Measurements from ENCODE around the gene SLC6A18.
"Not testable (repeated sequence)": the region's sequence is repeated elsewhere in the genome, so short reads cannot be mapped to it uniquely, and the experiment has no call there.

The SLC6A18 gene

DNA sequence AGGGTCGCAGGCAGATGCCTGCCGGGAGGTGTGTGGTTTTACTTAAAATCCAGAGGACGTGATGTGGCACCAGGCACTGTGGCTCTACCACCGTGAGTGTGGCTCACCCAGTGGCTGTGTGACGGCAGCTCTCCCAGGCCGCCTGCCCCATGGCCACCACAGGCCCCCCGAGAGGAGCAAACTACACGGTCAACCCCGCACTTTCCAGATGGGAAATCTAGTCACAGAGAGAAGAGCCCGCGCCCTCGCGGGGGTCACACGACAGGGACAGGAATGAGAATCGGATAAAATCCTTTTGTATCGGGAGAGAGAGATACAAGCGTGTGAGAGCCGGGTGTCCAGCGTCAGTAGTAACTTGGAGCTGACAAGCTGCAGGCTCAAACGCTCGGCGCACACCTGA lies 45.2 kb downstream of the SLC6A18 start:
- FAIRE-seq (no peak), DNase-seq (ENCODE audit: insufficient read length, low spot score) (no peak)

DNA sequence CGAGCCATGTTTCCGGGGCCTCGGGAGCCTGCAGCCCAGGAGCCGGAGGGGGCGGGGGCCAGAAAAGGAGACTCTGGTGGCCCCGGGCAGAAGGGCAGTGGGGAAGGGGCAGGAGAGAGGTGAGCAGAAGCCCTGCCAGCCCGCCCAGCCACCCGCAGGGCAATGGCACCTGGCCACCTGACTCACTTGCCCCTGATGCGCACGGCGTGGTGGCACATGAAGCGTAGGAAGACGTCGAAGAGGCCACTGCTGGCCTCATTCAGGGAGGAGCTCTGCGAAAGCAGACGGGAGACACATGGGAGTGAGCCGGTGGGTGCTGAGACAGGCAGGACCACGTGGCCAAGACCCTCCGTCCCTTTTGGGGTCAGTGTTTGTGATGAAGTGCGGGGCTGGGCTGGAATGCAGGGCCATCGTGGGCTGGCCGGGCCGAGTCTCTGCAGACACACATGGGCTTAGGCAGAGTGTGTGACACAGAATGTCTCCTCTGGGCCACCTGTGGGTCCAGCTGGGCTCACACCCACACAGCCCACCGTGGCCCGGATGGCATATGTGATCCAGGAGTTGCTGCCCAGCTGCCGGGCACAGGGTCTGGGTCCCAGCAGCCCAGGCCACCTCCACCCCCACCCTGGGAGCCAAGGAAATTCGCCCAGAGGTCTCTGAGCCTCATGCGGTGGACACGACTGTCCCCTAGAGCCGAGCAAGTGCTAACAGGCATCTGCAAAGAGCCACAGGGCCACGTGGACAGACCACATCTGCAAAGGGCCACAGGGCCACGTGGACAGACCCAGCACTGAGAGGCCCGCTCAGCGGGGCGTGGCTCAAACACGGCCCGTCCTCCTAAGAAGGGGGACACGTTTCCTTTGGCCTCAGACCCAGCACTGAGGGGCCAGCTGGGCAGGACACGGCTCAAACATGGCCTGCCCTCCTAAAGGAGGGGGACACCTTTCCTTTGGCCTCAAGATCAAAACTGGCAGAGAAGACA lies 46.0 kb downstream of the SLC6A18 start:
- DNase-seq (ENCODE audit: insufficient read length, low spot score), result no peak
- FAIRE-seq, result no peak

DNA sequence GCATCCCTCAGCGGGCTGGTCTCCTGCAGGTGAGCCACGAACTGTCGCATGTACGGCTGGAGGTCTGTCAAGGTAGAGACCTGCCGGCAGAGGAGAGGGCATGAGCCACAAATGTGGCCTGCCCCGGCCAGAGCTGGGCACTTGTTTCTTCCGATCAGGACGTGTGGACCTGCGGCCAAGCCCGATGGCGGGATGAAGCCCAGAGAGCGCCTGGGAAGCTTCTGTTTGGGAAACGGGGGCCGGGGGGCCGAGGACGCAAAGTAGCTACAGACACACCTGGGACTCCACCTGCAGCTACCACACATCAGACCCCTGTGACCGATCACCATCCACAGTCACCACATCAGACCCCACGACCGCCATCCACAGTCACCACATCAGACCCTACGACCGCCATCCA lies 47.0 kb downstream of the SLC6A18 start:
- FAIRE-seq (no peak), DNase-seq (ENCODE audit: insufficient read length, low spot score) (no peak)

DNA sequence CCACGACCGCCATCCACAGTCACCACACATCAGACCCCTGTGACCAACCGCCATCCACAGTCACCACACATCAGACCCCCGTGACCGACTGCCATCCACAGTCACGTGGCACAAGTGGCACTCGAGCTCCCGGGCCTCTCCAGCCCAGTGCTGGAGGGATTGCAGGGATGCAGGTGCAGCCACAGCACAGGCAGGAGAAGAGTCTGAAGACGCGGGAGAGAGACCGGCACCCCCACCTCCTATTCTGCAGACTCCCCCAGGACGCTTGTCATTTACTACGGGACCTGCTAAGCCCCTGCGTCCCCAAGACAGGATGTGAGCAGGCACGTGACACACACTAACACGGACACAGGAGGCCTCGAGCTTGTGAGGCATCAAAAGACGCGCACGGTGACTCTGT lies 48.6 kb downstream of the SLC6A18 start:
- DNase-seq (ENCODE audit: insufficient read length, low spot score), result no peak
- no peak for FAIRE-seq

DNA sequence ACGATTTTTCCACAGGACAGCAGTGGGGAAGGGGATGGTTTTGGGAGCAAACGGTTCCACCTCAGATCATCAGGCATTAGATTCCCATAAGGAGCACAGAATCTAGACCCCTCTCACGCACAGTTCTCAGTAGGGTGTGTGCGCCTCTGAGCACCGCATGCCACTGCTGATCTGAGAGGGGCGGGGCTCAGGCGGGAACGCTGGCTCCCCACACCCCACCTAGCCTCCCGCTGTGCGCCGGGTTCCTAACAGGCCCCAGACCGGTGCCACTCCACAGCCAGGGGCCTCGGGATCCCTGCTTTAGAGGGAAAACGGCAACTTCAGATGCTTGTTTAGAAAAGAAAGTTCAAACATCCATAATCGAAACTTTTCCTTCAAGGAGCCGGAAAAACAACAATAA lies 49.3 kb downstream of the SLC6A18 start:
- DNase-seq (ENCODE audit: insufficient read length, low spot score) (no peak), FAIRE-seq (no peak)

DNA sequence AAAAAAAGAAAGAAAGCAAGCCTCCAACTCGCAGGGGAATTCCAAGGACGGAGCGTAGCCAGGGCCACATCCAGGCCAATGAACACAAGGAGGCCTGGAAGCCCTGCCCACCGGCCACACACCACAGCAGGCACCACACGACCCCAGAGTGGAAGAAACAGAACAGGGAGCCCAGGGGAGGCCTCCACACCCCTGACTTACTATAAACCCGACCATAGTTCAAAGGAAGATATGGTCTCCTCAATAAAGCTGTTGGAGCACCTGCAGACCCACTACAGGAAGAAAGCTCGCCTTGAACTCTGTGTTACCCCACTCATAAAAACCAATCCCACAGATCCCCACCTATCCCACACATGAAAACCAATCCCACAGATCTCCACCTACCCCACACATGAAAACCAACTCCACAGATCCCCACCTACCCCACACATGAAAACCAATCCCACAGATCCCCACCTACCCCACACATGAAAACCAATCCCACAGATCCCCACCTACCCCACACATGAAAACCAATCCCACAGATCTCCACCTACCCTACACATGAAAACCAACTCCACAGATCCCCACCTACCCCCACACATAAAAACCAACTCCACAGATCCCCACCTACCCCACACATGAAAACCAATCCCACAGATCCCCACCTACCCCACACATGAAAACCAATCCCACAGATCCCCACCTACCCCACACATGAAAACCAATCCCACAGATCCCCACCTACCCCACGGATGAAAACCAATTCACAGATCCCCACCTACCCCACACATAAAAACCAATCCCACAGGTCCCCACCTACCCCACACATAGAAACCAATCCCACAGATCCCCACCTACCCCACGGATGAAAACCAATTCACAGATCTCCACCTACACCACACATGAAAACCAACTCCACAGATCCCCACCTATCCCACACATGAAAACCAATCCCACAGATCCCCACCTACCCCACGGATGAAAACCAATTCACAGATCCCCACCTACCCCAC lies 50.5 kb downstream of the SLC6A18 start:
- DNase-seq (ENCODE audit: insufficient read length, low spot score); FAIRE-seq: not testable (repeated sequence)

DNA sequence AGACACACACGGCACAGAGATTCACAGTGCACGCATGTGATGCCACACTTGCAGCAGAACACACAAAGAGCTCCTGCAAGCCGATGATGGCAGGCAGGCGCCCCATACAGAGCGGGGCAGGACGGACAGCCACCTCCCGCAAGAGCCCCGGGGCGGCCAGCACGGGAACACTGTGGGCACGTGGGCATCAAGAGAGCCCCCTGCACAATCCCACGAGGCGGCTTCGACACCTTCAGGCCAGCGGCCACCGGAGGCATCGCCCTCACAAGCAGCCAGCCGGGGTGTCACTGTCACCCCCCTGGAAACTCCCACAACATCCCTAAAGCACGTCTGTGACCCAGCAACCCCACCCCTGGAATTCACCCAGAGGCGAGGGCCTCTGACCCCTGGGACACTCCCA lies 51.7 kb downstream of the SLC6A18 start:
- DNase-seq (ENCODE audit: insufficient read length, low spot score), result no peak
- FAIRE-seq, result no peak

DNA sequence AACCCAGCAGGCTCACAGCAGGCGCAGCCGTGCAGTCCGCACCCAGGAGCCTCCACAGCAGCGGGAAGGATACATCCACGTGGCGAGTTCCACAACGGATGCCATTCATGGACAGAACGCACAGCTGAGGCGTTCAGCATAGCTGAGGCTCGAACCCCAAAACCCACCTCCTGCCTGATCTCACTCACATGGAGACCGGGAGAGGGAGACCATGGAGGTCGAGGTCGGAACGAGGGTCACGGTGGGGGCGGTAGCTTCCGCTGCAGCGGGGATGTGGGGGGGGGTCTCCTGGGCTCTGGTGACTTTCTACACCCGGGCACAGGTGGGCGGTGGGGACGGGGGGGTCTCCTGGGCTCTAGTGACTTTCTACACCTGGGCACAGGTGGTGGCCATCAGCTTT lies 52.1 kb downstream of the SLC6A18 start:
- DNase-seq (ENCODE audit: insufficient read length, low spot score) (no peak), FAIRE-seq (no peak)

DNA sequence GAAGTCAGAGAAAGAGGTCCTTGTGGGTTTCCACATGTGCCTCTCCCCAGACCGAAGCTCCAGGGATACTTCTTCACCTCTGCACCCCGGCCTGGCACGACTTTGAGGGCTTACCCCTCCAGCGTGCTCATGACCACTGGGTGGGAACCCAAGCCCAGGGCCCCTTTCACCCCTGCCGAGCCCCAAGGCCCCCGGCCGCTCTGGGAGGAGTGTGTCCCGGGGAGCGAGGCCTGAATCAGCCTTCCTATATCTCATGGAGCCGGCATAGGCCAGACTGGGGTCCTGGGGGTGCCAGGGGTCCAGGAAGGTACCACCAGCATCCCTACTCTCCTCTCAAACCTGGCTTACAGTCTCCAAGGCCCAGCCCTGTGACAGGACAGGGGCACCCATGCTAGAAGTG lies 52.6 kb downstream of the SLC6A18 start:
- no peak for FAIRE-seq
- no peak for DNase-seq (ENCODE audit: insufficient read length, low spot score)

DNA sequence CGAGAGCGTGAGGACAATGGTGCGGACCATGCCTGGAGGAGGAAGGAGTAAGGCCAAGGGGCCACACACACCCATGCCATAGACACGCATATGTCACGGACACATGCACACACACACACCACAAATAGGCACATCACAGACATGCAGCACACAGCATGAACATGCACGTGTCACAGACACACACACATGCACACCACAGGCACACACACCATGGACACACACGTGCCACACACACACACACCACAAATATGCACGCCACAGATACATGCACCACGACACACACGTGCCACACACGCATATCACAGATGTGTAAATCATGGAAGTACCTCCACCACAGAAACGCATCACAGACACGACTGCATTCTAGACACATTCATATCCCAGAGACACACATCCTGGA lies 53.0 kb downstream of the SLC6A18 start:
- DNase-seq (ENCODE audit: insufficient read length, low spot score) (no peak), FAIRE-seq (no peak)

DNA sequence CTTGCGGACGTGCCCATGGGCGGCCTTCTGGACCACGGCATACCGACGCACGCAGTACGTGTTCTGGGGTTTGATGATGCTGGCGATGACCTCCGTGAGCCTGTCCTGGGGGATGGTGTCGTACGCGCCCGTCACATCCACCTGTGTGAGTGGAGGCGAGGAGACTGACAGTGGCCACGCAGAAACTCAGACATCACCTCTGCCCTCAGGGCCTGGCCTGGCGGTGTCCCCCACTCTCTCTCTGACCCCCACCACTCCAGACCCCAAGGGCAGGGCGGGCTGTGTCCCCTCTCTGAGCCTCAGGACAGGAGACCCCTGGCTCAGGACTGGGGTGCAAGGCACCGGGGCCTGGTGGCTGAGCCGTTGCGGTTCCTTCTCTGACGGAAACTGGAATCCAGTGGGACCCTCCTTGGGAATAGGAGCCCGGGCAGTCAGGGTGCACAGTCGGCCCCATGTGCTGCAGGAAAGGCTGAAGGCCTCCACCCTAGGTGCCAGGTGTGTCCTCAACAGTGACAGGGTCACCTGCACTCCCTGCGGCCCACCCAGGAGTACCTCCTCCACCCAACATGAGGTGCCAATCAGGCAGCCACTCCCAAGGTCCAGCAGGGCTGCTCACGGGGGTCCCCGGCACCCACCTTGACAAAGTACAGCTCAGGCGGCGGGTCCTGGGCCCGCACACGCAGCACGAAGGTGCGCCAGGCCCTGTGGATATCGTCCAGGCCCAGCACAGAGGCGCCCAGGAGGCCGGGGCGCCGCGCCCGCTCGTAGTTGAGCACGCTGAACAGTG lies 53.7 kb downstream of the SLC6A18 start:
- no peak for FAIRE-seq
- no peak for DNase-seq (ENCODE audit: insufficient read length, low spot score)

DNA sequence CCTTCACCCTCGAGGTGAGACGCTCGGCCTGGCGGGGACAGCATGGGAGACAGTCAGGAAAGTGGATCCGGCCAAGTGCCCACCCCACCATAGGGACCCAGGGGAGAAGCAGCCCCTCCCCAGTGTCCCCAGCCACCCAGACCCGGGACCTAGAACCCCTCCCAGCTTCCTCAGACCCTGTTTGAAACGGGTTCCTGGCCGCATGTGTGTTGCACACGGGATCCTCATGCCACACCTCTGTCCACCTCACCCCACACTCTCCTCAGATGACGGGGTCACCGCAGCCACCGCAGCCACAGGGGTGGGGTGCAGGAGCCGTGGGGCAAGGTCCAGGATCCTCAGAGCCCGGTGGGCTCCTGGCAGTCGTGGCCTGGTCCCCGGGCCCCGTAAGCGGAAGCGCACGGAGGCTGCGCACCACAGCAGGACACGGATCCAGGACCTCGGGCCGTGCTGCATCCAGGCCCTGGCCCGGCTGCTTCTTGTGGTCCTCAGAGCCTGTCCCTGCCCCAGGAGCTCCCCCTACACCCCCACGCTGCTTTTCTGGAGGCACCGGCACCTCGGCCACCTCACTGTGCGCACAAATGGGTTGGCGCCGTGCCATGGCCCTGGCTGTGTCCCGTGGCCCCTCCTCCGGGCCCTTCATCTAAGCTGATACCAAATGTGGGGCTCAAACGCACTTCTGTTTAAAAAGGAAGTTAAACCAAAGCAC lies 54.4 kb downstream of the SLC6A18 start:
- FAIRE-seq, result no peak
- DNase-seq (ENCODE audit: insufficient read length, low spot score), result no peak

DNA sequence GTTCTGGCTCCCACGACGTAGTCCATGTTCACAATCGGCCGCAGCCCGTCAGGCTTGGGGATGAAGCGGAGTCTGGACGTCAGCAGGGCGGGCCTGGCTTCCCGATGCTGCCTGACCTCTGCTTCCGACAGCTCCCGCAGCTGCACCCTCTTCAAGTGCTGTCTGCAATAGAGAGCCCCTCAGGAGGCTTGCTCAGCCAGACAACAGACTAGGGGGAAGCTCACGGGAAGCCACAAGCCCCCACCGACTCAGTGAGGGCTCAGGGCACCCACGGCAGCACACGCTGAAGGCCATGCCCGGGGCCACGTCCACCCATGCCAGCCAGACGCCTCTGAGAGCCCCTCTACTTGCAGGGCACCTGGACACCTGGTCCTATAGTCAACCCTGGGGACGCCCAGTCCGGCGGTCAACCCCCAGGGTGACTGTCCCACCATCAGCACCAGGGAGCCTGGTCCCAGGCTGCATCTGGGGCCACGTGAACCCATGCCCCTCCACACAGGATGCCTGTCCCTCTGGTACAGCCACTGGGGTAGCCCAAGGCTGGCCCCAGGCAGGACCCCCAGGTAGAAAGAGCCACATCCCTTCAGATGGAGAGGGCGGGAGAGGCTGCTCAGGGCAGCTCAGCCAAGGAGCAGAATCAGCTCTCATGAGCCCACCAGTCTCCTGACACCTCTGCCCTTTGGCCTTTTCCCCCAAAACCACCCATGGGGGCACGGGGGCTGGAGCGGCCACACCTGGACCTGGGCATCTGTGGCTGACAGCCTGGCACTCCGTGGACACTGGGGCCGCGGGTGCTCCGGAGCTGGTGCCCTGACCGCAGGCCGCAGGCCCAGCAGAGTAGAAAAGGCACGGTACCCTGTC lies 55.2 kb downstream of the SLC6A18 start:
- DNase-seq (ENCODE audit: insufficient read length, low spot score) (no peak), FAIRE-seq (no peak)

DNA sequence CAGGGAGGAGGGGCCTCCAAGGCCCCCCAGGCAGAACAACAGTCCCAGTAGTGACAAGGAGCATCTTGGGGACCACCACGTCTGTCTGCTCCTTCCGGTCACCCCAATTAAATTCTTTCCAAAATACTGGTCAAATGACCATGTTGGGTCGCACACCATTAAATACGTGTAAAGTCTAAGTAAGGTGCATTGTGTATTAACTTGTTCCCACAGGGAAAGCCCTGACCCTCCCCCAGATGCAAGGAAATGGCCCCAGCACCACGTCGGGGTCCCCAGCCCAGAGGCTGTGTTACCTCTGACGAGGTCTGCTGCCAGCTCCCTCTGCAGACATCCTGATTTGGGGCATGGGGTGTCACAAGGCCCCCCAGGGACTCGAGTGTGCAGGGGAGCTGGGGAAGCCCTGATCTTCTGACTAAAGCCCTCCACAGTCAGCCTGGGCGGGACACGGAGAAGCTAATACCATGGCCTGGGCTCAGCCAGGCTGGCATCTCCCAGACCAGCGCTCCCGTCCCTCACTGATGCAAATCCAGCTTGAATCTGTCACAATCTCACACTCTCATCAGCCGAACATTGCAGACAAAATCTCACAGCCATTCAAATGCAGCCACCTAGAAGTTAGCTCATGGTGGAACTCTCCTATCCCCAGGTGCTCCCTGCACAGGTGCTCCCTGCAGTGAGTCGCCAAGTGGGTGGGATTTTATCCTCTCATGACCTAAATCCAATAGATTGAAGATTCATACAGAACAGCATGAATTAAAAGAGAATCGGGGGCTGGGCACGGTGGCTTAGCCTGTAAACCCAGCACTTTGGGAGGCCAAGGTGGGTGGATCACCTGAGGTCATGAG lies 56.1 kb downstream of the SLC6A18 start:
- no peak for DNase-seq (ENCODE audit: insufficient read length, low spot score)
- FAIRE-seq, result no peak

DNA sequence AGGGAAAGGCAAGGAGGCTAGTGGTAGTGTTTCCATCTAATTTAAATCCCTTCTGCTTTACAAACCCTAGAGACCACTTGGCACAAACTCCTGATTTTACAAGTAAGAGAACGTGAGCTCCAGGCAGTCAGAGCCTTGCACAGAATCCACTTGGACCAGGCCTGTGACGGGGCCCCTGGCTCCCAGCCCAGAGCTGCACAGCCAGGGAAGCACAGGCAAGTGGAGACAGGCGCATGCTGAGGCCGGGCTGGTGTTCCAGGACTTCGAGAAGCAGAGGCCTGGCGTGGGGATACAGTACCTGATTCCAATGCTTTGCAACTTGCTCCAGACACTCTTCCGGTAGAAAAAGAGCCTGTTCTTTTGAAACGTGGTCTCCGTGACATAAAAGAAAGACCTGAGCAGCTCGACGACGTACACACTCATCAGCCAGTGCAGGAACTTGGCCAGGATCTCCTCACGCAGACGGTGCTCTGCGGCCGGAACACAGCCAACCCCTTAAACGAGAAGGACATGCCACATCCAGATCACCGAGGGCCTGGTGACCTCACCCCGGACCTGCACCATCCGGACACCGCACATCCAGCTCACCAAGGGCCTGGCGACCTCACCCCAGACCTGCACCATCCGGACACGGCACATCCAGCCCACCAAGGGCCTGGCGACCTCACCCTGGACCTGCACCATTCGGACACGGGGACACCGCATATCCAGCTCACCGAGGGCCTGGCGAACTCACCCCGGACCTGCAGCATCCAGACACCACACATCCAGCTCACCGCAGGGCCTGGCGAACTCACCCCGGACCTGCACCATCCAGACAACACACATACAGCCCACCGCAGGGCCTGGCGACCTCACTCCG lies 57.2 kb downstream of the SLC6A18 start:
- no peak for DNase-seq (ENCODE audit: insufficient read length, low spot score)
- no peak for FAIRE-seq

DNA sequence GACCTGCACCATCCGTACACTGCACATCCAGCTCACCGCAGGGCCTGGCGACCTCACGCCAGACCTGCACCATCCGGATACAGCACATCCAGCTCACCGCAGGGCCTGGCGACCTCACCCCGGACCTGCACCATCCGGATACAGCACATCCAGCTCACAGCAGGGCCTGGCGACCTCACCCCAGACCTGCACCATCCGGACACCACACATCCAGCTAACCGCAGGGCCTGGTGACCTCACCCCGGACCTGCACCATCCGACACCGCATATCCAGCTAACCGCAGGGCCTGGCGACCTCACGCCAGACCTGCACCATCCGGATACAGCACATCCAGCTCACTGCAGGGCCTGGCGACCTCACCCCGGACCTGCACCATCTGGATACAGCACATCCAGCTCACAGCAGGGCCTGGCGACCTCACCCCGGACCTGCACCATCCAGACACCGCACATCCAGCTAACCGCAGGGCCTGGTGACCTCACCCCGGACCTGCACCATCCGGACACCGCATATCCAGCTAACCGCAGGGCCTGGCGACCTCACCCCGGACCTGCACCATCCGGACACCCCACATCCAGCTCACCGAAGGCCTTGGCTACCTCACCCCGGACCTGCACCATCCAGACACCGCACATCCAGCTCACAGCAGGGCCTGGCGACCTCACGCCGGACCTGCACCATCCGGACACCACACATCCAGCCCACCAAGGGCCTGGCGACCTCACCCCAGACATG lies 58.0 kb downstream of the SLC6A18 start:
- DNase-seq (ENCODE audit: insufficient read length, low spot score); FAIRE-seq: not testable (repeated sequence)

DNA sequence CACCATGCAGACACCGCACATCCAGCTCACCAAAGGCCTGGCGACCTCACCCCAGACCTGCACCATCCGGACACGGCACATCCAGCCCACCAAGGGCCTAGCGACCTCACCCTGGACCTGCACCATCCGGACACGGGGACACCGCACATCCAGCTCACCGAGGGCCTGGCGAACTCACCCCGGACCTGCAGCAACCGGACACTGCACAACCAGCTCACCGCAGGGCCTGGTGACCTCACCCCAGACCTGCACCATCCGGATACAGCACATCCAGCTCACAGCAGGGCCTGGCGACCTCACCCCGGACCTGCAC lies 58.5 kb downstream of the SLC6A18 start:
- FAIRE-seq; DNase-seq (ENCODE audit: insufficient read length, low spot score): not testable (repeated sequence)
